Panc1 (cell line): ENCODE data around the gene ATP10A. TPM values are rescaled to one million over a fixed set of nuclear protein-coding genes. Genes with fewer than 3 reads are reported as not detected.

Source experiments
- ATAC-seq: fragments of 200-7000 bp; cut with Tn5 transposase; 2 replicates; pipeline ENCODE4 v1.9.1; 2020; ENCODE audit warnings: mild to moderate bottlenecking, moderate library complexity
- BruUV-seq: library from RNA; stranded (reverse); fragments of 400-500 nt; replicated peaks from 2 replicates; lab custom pipeline; 2021; lab: Mats Ljungman, UMichigan
- CTCF ChIA-PET: fragments of 300-600 bp; sonication (Branson Sonifier 250); formaldehyde crosslinking; loops from one replicate; lab custom pipeline; 2022; ENCODE audit warnings: antibody characterized with exemption; lab: Charles Lee
- POLR2A ChIA-PET: fragments of 300-600 bp; sonication (Branson Sonifier 250); formaldehyde crosslinking; loops from one replicate; lab custom pipeline; 2022; ENCODE audit warnings: antibody characterized with exemption; lab: Charles Lee
- DNase-seq: peaks from one replicate; pipeline ENCODE4 v3.0.0-alpha.2; 2010; ENCODE audit warnings: low read depth, low spot score
- H3K27ac ChIP-seq: 2 replicates; pipeline ENCODE4 v1.5.1; 2011; ENCODE audit warnings: mild to moderate bottlenecking, low read length, inconsistent platforms
- H3K27me3 ChIP-seq: fragments of 200-500 bp; sonication (Bioruptor generic); 2 replicates; pipeline ENCODE4 v1.6.0; 2014; ENCODE audit warnings: low read length, inconsistent platforms; ENCODE audit not compliant: control insufficient read depth, insufficient read depth
- H3K36me3 ChIP-seq: fragments of 200-500 bp; sonication (Bioruptor generic); 2 replicates; pipeline ENCODE4 v1.5.1; 2014; ENCODE audit warnings: inconsistent platforms, mild to moderate bottlenecking, low read length, moderate library complexity; ENCODE audit not compliant: control insufficient read depth, insufficient read depth
- H3K4me1 ChIP-seq: 2 replicates; pipeline ENCODE4 v1.5.1; 2011; ENCODE audit warnings: inconsistent platforms, mild to moderate bottlenecking, low read length, moderate library complexity; ENCODE audit not compliant: control insufficient read depth, insufficient read depth
- H3K4me3 ChIP-seq, 2 experiments: 2 replicates each; pipeline ENCODE4 v1.5.1; 2011 to 2012; ENCODE audit warnings: low read depth in 2 of 2, low read length in 2 of 2, mild to moderate bottlenecking in 2 of 2, inconsistent platforms in 1 of 2, moderate library complexity in 1 of 2
- H3K9me3 ChIP-seq: fragments of 200-500 bp; sonication (Bioruptor generic); 2 replicates; pipeline ENCODE4 v1.5.1; 2014; ENCODE audit warnings: low read depth, mild to moderate bottlenecking, inconsistent platforms, low read length, moderate library complexity; ENCODE audit not compliant: control insufficient read depth, insufficient read depth
- CTCF ChIP-seq: fragments of 450-650 bp; IDR thresholded peaks from 2 replicates; pipeline ENCODE4 v1.5.1; 2017; ENCODE audit warnings: mild to moderate bottlenecking
- POLR2AphosphoS5 ChIP-seq: IDR thresholded peaks from 2 replicates; pipeline ENCODE4 v1.6.1; 2012; ENCODE audit warnings: mild to moderate bottlenecking, low read depth, low read length, moderate library complexity
- REST ChIP-seq, 2 experiments: IDR thresholded peaks; 2 replicates each; pipeline ENCODE4 v1.6.1; 2011 to 2012; ENCODE audit warnings: low read depth in 2 of 2, control low read depth in 1 of 2, low read length in 1 of 2, mild to moderate bottlenecking in 1 of 2, moderate library complexity in 1 of 2; ENCODE audit not compliant: insufficient read depth in 1 of 2
- SIN3A ChIP-seq: IDR thresholded peaks from 2 replicates; pipeline ENCODE4 v1.6.1; 2012; ENCODE audit warnings: low read depth, mild to moderate bottlenecking, low read length, moderate library complexity, borderline replicate concordance; ENCODE audit not compliant: insufficient read depth
- TCF7L2 ChIP-seq: IDR thresholded peaks from 2 replicates; pipeline ENCODE4 v1.6.1; 2011; ENCODE audit warnings: mild to moderate bottlenecking, low read depth, low read length, inconsistent platforms
- in situ Hi-C: cut with HindIII; loops from 2 replicates; pipeline ENCODE4 v1.10.0; 2016; ENCODE audit warnings: low sequenced_read_pairs, low pct_unique_long_range_greater_than_20kb
- intact Hi-C: fragments of 100-400 bp; cut with micrococcal nuclease; formaldehyde crosslinking; loops from one replicate; pipeline ENCODE4 v1.10.0; 2022; ENCODE audit not compliant: unreplicated experiment
- total RNA-seq: library from RNA; stranded (reverse); gene quantifications from one replicate; pipeline ENCODE4 v1.2.1, GENCODE V29; 2021; ENCODE audit not compliant: unreplicated experiment

ATP10A gene
- total RNA-seq, 1 experiment from 2014 or later, result 0.31 TPM

GRCh38 chr15:25684521-25685431, 178.4 kb downstream of the ATP10A start:
- no peaks in the 10 kb centered on the region for H3K36me3 ChIP-seq
- intact Hi-C loops, result loop anchor here (10.0 kb wide), 1 partner anchor 180 kb away; no protein-coding TSS in a partner anchor
- BruUV-seq, result no TSS peak
- ATAC-seq (no peak), DNase-seq (no peak)
- no peaks in the 10 kb centered on the region for H3K9me3 ChIP-seq
- no peaks in the 10 kb centered on the region for H3K27me3 ChIP-seq
- H3K27ac ChIP-seq, result no peak overlapping the region
- in situ Hi-C loops, result no loop called here
- no peaks in the 10 kb centered on the region for H3K4me1 ChIP-seq
- CTCF ChIA-PET, result interaction anchor here (0.6 kb wide), 1 partner anchor 176 kb away, joined by 9 read pairs; no protein-coding TSS in a partner anchor
- POLR2A ChIA-PET, result interaction anchor here (0.6 kb wide), 1 partner anchor 552 kb away, joined by 7 read pairs; no protein-coding TSS in a partner anchor
- no peak overlapping the region for H3K4me3 ChIP-seq
- no peak for TF ChIP-seq CTCF
- no peak for TF ChIP-seq REST (IDR thresholded peaks at IDR 0.05; ENCODE audit: insufficient read depth in 1 of 2, low read depth in 2 of 2, low read length in 1 of 2)
- TF ChIP-seq SIN3A, result no peak
- TF ChIP-seq POLR2AphosphoS5, result no peak

- no TSS peak for BruUV-seq
- CTCF ChIA-PET, result no interaction called here
- no peak overlapping the region for H3K4me3 ChIP-seq
- intact Hi-C loops, result loop anchor here (10.0 kb wide), 1 partner anchor 179 kb away; no protein-coding TSS in a partner anchor
- no peaks in the 10 kb centered on the region for H3K27me3 ChIP-seq
- TF ChIP-seq CTCF, result no peak
- no peak for TF ChIP-seq POLR2AphosphoS5
- no peak for TF ChIP-seq TCF7L2
- TF ChIP-seq REST (IDR thresholded peaks at IDR 0.05; ENCODE audit: insufficient read depth in 1 of 2, low read depth in 2 of 2, low read length in 1 of 2), result no peak
- TF ChIP-seq SIN3A, result no peak
- H3K9me3 ChIP-seq, result no peaks in the 10 kb centered on the region
- no peaks in the 10 kb centered on the region for H3K36me3 ChIP-seq
- POLR2A ChIA-PET, result no interaction called here
- DNase-seq (no peak), ATAC-seq (no peak)
- no peak overlapping the region for H3K27ac ChIP-seq
- H3K4me1 ChIP-seq, result no peaks in the 10 kb centered on the region
- in situ Hi-C loops, result no loop called here
Observed at GRCh38 chr15:25683911-25684310, 179.2 kb downstream of the ATP10A start.
